ENCODE measurements around the gene IDH3B. TPM values are rescaled to one million over a fixed set of nuclear protein-coding genes. Genes with fewer than 3 reads are reported as not detected.

The IDH3B gene
- total RNA-seq, 2 experiments from 2014 or later, result 100 to 103 TPM

DNA sequence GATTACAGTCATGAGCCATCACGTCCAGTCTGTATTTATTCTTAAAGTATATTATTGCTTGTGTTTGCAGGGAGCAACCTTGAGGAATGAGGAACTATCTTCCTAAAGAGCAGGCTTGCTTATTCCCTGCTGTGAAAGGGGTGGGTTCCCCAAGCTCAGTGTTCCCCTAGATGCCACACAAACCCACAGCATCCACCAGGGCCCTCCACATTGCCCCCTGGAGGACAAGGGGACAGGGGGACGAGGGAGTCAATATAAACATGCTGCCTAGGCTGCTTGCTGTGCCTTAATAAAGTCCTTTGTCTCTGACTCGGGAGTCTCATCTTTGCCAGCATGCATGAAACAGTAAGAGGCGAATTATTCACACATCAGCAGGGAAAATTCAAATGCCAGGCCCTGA, 8.0 kb upstream of the IDH3B start:
- no peaks in the 10 kb centered on the region for H3K9me3 Mint-ChIP-seq
- DNase-seq, result no peak
- no peak overlapping the region for H3K4me3 Mint-ChIP-seq
- H3K27ac Mint-ChIP-seq, result no peak overlapping the region
- ChIA-PET CTCF (no interaction called here), POLR2A (interaction anchor here (0.6 kb wide), 1 partner anchor 260 kb away, joined by 3 read pairs; no protein-coding TSS in a partner anchor)
- H3K36me3 Mint-ChIP-seq (ENCODE audit: low read depth), result no peaks in the 10 kb centered on the region
- H3K4me1 Mint-ChIP-seq, result no peaks in the 10 kb centered on the region
- peaks cover 14% of the 10 kb centered on the region for H3K27me3 Mint-ChIP-seq

- Mint-ChIP-seq H3K4me1 (peaks cover 31% of the 10 kb centered on the region), H3K36me3 (ENCODE audit: low read depth) (peaks cover 33% of the 10 kb centered on the region), H3K27me3 (peaks cover 2% of the 10 kb centered on the region), H3K4me3 (peak overlapping the region; percentile 83), H3K9me3 (no peaks in the 10 kb centered on the region), H3K27ac (peak overlapping the region; percentile 97)
- POLR2A ChIA-PET, result no interaction called here
- DNase-seq, result no peak
- CTCF ChIA-PET, result interaction anchor here (1.1 to 3.0 kb wide), 3 partner anchors 10 to 139 kb away, joined by 3 to 22 read pairs (median 4); partner anchors contain the start of gene NOP56
These were observed 591 bp downstream of the IDH3B start for GRCh38 chr20:2663364-2663886.

DNA sequence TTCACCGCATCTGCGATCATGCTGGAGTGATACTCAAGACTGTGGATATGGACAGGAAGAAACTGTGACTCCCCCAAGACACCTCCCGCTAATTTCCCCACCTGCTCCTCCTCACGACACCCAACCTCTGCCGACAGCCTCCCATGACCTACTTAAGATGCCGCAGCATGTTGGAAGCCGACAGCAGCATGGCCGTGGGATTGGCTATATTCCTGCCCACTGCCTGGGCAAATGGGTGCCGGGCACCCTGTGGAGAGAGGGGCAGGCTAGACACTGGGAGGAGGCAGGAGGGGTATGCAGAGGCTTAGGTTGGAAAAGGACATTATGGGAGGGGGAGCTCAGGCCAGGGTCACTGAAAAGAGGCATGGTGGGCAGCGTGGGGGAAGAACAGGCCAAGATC, 4.5 kb downstream of the IDH3B start:
- Mint-ChIP-seq H3K36me3 (ENCODE audit: low read depth) (peaks cover 68% of the 10 kb centered on the region), H3K4me3 (no peak overlapping the region), H3K27ac (no peak overlapping the region), H3K9me3 (no peaks in the 10 kb centered on the region), H3K27me3 (no peaks in the 10 kb centered on the region), H3K4me1 (peaks cover 51% of the 10 kb centered on the region)
- CTCF ChIA-PET, result no interaction called here
- POLR2A ChIA-PET, result no interaction called here
- DNase-seq, result no peak

GRCh38 chr20:2658414-2659354, 5.3 kb downstream of the IDH3B start:
- peaks cover 77% of the 10 kb centered on the region for H3K36me3 Mint-ChIP-seq (ENCODE audit: low read depth)
- H3K4me1 Mint-ChIP-seq, result peaks cover 53% of the 10 kb centered on the region
- ChIA-PET POLR2A (interaction anchor here (0.6 kb wide), 1 partner anchor 1995 kb away, joined by 3 read pairs; no protein-coding TSS in a partner anchor), CTCF (no interaction called here)
- no peaks in the 10 kb centered on the region for H3K9me3 Mint-ChIP-seq
- peak overlapping the region; percentile 75 for H3K27ac Mint-ChIP-seq
- no peak overlapping the region for H3K4me3 Mint-ChIP-seq
- no peaks in the 10 kb centered on the region for H3K27me3 Mint-ChIP-seq
- DNase-seq, result no peak

DNA sequence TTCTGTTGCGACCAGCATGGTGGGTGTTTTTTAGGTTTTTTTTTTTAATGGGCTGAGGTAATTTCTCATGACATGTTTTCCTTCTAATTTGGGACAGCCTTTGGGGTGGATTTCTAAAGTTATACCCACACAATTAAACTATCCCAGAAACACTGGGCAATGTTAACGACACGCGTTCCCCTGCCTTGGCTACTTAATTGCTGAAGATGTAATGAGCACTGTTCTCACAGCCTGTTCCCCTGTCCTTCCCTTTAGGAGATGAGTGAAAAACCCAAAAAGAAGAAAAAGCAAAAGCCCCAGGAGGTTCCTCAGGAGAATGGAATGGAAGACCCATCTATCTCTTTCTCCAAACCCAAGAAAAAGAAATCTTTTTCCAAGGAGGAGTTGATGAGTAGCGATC, 6.3 kb downstream of the IDH3B start:
- no peak for DNase-seq
- peaks cover 48% of the 10 kb centered on the region for H3K4me1 Mint-ChIP-seq
- no peak overlapping the region for H3K27ac Mint-ChIP-seq
- H3K9me3 Mint-ChIP-seq, result no peaks in the 10 kb centered on the region
- H3K4me3 Mint-ChIP-seq, result no peak overlapping the region
- POLR2A ChIA-PET, result no interaction called here
- CTCF ChIA-PET, result interaction anchor here (1.8 kb wide), 1 partner anchor 7 kb away, joined by 6 read pairs; no protein-coding TSS in a partner anchor
- H3K27me3 Mint-ChIP-seq, result no peaks in the 10 kb centered on the region
- peaks cover 81% of the 10 kb centered on the region for H3K36me3 Mint-ChIP-seq (ENCODE audit: low read depth)

- peaks cover 44% of the 10 kb centered on the region for H3K4me1 Mint-ChIP-seq
- no peak for DNase-seq
- ChIA-PET CTCF (interaction anchor here (1.8 kb wide), 1 partner anchor 8 kb away, joined by 6 read pairs; no protein-coding TSS in a partner anchor), POLR2A (no interaction called here)
- H3K9me3 Mint-ChIP-seq, result no peaks in the 10 kb centered on the region
- H3K27me3 Mint-ChIP-seq, result no peaks in the 10 kb centered on the region
- H3K36me3 Mint-ChIP-seq (ENCODE audit: low read depth), result peaks cover 79% of the 10 kb centered on the region
- H3K27ac Mint-ChIP-seq, result no peak overlapping the region
- no peak overlapping the region for H3K4me3 Mint-ChIP-seq
These were observed 6.8 kb downstream of the IDH3B start for GRCh38 chr20:2657241-2657640.

DNA sequence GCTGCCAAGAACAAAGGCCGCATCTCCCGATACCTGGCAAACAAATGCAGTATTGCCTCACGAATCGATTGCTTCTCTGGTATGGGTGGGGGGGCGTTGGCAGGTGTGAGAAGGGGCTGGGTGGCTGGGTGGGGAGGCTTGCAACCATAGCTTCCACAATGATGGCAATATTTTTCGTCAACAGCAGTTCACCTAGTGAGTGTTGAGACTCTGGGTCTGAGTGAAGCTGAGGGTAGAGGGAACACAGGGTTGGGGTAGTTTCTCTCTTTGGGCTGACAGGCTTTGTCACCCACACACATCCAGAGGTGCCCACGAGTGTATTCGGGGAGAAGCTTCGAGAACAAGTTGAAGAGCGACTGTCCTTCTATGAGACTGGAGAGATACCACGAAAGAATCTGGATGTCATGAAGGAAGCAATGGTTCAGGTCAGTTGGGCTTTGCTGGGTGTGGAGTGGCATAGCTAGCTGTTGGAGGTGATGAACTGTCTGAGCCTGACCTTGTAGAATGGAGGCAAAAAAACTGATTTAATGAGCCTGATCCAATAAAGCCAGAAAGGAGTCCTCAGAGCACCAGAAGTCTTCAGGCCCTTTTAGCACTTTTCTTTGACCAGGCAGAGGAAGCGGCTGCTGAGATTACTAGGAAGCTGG, 7.4 kb downstream of the IDH3B start:
- CTCF ChIA-PET, result interaction anchor here (1.8 kb wide), 1 partner anchor 8 kb away, joined by 6 read pairs; no protein-coding TSS in a partner anchor
- no peaks in the 10 kb centered on the region for H3K9me3 Mint-ChIP-seq
- POLR2A ChIA-PET, result no interaction called here
- H3K27ac Mint-ChIP-seq, result no peak overlapping the region
- no peak overlapping the region for H3K4me3 Mint-ChIP-seq
- peaks cover 40% of the 10 kb centered on the region for H3K4me1 Mint-ChIP-seq
- no peak for DNase-seq
- H3K36me3 Mint-ChIP-seq (ENCODE audit: low read depth), result peaks cover 74% of the 10 kb centered on the region
- no peaks in the 10 kb centered on the region for H3K27me3 Mint-ChIP-seq

- CTCF ChIA-PET, result interaction anchor here (0.7 to 4.9 kb wide), 3 partner anchors 8 to 33 kb away, joined by 3 to 22 read pairs (median 4); partner anchors contain the start of gene IDH3B
- Mint-ChIP-seq H3K27ac (no peak overlapping the region), H3K4me3 (peak overlapping the region; percentile 81)
These were observed 8.5 kb downstream of the IDH3B start for GRCh38 chr20:2655331-2656116.

DNA sequence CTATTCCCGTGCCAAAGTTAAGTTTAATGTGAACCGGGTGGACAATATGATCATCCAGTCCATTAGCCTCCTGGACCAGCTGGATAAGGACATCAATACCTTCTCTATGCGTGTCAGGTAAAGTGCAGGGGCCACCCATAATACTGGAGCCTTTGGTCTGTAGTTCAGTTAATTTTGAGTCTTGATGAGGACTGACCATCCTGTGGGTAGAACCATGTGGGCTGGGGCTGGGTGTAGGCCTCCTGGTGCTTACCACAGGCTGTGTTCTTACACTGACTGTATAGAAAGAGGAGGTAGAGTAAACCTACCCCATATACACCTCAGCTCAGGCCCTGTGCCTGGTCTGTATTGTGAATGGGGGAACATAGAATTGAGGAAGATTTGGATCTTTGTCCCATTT, 9.2 kb downstream of the IDH3B start:
- Mint-ChIP-seq H3K27me3 (no peaks in the 10 kb centered on the region), H3K27ac (peak overlapping the region; percentile 82), H3K9me3 (no peaks in the 10 kb centered on the region), H3K4me1 (peaks cover 47% of the 10 kb centered on the region), H3K4me3 (peak overlapping the region; percentile 81), H3K36me3 (ENCODE audit: low read depth) (peaks cover 64% of the 10 kb centered on the region)
- no peak for DNase-seq
- ChIA-PET CTCF (interaction anchor here (0.7 to 4.9 kb wide), 3 partner anchors 9 to 34 kb away, joined by 3 to 22 read pairs (median 4); partner anchors contain the start of gene IDH3B), POLR2A (interaction anchor here (0.6 kb wide), 1 partner anchor 1506 kb away, joined by 3 read pairs; no protein-coding TSS in a partner anchor)

More at GRCh38 chr20:2655331-2656116, 8.5 kb downstream of the IDH3B start:
- POLR2A ChIA-PET, result interaction anchor here (0.6 kb wide), 1 partner anchor 1507 kb away, joined by 3 read pairs; no protein-coding TSS in a partner anchor
- H3K36me3 Mint-ChIP-seq (ENCODE audit: low read depth), result peaks cover 69% of the 10 kb centered on the region
- H3K4me1 Mint-ChIP-seq, result peaks cover 43% of the 10 kb centered on the region
- H3K27me3 Mint-ChIP-seq, result no peaks in the 10 kb centered on the region
- no peaks in the 10 kb centered on the region for H3K9me3 Mint-ChIP-seq
- DNase-seq, result no peak

GRCh38 chr20:2654384-2654822, 9.6 kb downstream of the IDH3B start:
- Mint-ChIP-seq H3K36me3 (ENCODE audit: low read depth) (peaks cover 59% of the 10 kb centered on the region), H3K9me3 (no peaks in the 10 kb centered on the region), H3K27ac (peak overlapping the region; percentile 82), H3K27me3 (no peaks in the 10 kb centered on the region), H3K4me1 (peaks cover 49% of the 10 kb centered on the region), H3K4me3 (peak overlapping the region; percentile 81)
- no peak for DNase-seq
- POLR2A ChIA-PET, result interaction anchor here (0.6 kb wide), 1 partner anchor 1506 kb away, joined by 3 read pairs; no protein-coding TSS in a partner anchor
- CTCF ChIA-PET, result interaction anchor here (0.7 to 4.9 kb wide), 3 partner anchors 9 to 34 kb away, joined by 3 to 22 read pairs (median 4); partner anchors contain the start of gene IDH3B

DNA sequence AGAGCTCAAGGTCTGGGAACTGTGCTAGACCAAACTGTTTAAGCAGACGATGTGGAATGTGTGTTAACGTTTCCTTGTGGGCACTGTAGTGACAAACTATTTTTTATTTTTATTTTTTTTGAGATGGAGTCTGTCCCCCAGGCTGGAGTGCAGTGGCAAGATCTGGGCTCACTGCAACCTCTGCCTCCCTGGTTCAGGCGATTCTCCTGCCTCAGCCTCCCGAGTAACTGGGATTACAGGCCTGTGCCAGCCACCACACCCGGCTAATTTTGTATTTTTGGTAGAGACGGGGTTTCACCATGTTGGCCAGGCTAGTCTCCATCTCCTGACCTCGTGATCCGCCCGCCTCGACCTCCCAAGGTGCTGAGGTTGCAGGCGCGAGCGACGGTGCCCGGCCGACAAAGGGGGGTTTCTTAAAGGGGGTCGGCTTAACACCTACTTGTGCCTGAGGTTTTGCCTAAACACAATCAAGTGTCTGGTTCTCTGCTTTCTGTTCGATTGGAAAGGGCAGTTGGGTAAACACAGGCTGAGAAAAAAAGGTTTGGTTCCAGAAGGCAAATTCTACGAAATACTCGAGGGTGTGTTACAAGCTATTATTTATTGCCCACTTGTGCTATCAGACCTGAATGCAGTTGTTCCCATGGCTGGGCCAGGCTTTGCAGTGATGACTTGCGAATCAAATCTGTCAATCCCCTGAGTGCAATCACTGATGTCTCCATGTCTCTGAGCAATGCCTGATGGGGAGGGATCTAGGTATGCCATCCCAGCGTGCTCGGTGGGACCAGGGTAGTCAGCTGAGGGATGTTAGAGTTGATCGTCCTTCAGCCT, 10.2 kb downstream of the IDH3B start:
- POLR2A ChIA-PET, result interaction anchor here (1.1 kb wide), 1 partner anchor 132 kb away, joined by 3 read pairs; no protein-coding TSS in a partner anchor
- CTCF ChIA-PET, result interaction anchor here (1.2 to 4.9 kb wide), 2 partner anchors 10 to 133 kb away, joined by 4 to 22 read pairs; partner anchors contain the start of gene IDH3B
- Mint-ChIP-seq H3K36me3 (ENCODE audit: low read depth) (peaks cover 55% of the 10 kb centered on the region), H3K4me1 (peaks cover 52% of the 10 kb centered on the region), H3K27ac (peak overlapping the region; percentile 87), H3K4me3 (peak overlapping the region; percentile 81), H3K27me3 (no peaks in the 10 kb centered on the region), H3K9me3 (no peaks in the 10 kb centered on the region)
- DNase-seq, result no peak
